A549 (cell line): ENCODE results near the gene MRAS. TPM values are rescaled to one million over a fixed set of nuclear protein-coding genes. Genes with fewer than 3 reads are reported as not detected.

ENCODE experiments used
- ATAC-seq, 2 experiments: fragments of 200-7000 bp in 1 of 2; fragments of >200 bp in 1 of 2; cut with Nextera tagmentation in 1 of 2; cut with Tn5 transposase in 1 of 2; 3 replicates each; pipeline versions ENCODE4 v1.8.0 to v1.9.1; 2018 to 2020; ENCODE audit warnings: mild to moderate bottlenecking in 1 of 2, moderate library complexity in 1 of 2
- CTCF ChIA-PET: fragments of 300-600 bp; sonication (Branson Sonifier 250); formaldehyde crosslinking; extraction: SDS; loops from one replicate; lab custom pipeline; 2021; ENCODE audit warnings: antibody characterized with exemption, inconsistent platforms; lab: Yijun Ruan, JAX
- POLR2A ChIA-PET: fragments of 350-600 bp; formaldehyde crosslinking; extraction: SDS; loops from one replicate; lab custom pipeline; 2021; ENCODE audit warnings: antibody characterized with exemption, inconsistent platforms; lab: Yijun Ruan, JAX
- DNase-seq, 2 experiments: peaks; one replicate each; pipeline versions ENCODE4 v3.0.0 to v3.0.0-alpha.2; 2011 to 2016; ENCODE audit warnings: low read depth in 1 of 2, low spot score in 1 of 2
- FAIRE-seq: peaks from 2 replicates; lab custom pipeline; 2011; peaks lifted over from hg19 to GRCh38; lab: Jason Lieb, UNC
- H3K27ac ChIP-seq, 2 experiments: fragments of >200 bp; sonication (Bioruptor Twin); formaldehyde crosslinking; 3 replicates each; pipeline ENCODE4 v1.5.1; 2016 to 2017
- H3K4me1 ChIP-seq: fragments of >200 bp; sonication (Bioruptor Twin); formaldehyde crosslinking; 3 replicates; pipeline ENCODE4 v1.6.1; 2016
- H3K4me2 ChIP-seq: fragments of >200 bp; sonication (Bioruptor Twin); formaldehyde crosslinking; 3 replicates; pipeline ENCODE4 v1.6.1; 2016
- H3K4me3 ChIP-seq: fragments of >200 bp; sonication (Bioruptor Twin); formaldehyde crosslinking; 3 replicates; pipeline ENCODE4 v1.5.1; 2016
- H3K9me3 ChIP-seq: fragments of >200 bp; sonication (Bioruptor Twin); formaldehyde crosslinking; 3 replicates; pipeline ENCODE4 v1.6.1; 2016
- BCL3 ChIP-seq: fragments of >200 bp; sonication (Bioruptor Twin); formaldehyde crosslinking; IDR thresholded peaks from 3 replicates; pipeline ENCODE4 v1.6.1; 2016
- BHLHE40 ChIP-seq: IDR thresholded peaks from 2 replicates; pipeline ENCODE4 v1.6.1; 2012; ENCODE audit warnings: low read depth, low read length, inconsistent platforms
- CBX2 ChIP-seq: fragments of 200-600 bp; sonication (generic); IDR thresholded peaks from 2 replicates; pipeline ENCODE4 v1.6.1; 2016; ENCODE audit warnings: low read depth, mild to moderate bottlenecking, borderline replicate concordance
- CBX8 ChIP-seq: fragments of 200-600 bp; sonication (generic); IDR thresholded peaks from 2 replicates; pipeline ENCODE4 v1.6.1; 2016
- CEBPB ChIP-seq, 2 experiments: fragments of >200 bp in 1 of 2; sonication (Bioruptor Twin) in 1 of 2; formaldehyde crosslinking in 1 of 2; IDR thresholded peaks; 2 replicates each; pipeline ENCODE4 v1.6.1; 2012 to 2016
- CHD4 ChIP-seq: fragments of 200-600 bp; sonication (generic); IDR thresholded peaks from 2 replicates; pipeline ENCODE4 v1.6.1; 2016; ENCODE audit warnings: antibody characterized with exemption, mild to moderate bottlenecking, borderline replicate concordance
- CTCF ChIP-seq: fragments of >200 bp; sonication (Bioruptor Twin); formaldehyde crosslinking; IDR thresholded peaks from 3 replicates; pipeline ENCODE4 v1.5.1; 2016
- E2F6 ChIP-seq: IDR thresholded peaks from 2 replicates; pipeline ENCODE4 v1.6.1; 2012; ENCODE audit warnings: low read depth, borderline replicate concordance
- EHF ChIP-seq: fragments of 250-450 bp; sonication (Bioruptor Pico); IDR thresholded peaks from 2 replicates; pipeline ENCODE4 v1.5.0; 2020; ENCODE audit warnings: mild to moderate bottlenecking
- ELK1 ChIP-seq: fragments of 150-350 bp; IDR thresholded peaks from 2 replicates; pipeline ENCODE4 v1.6.1; 2014; ENCODE audit warnings: low read depth, mild to moderate bottlenecking, low read length
- EP300 ChIP-seq, 2 experiments: fragments of >200 bp; sonication (Bioruptor Twin); formaldehyde crosslinking; IDR thresholded peaks; 2 replicates in 1 of 2; 3 replicates in 1 of 2; pipeline ENCODE4 v1.6.1; 2016 to 2017
- FOSB ChIP-seq: fragments of 250-450 bp; sonication (Bioruptor Pico); IDR thresholded peaks from 2 replicates; pipeline ENCODE4 v1.5.0; 2020; ENCODE audit warnings: mild to moderate bottlenecking, moderate library complexity
- FOSL2 ChIP-seq, 2 experiments: fragments of 450-650 bp in 1 of 2; fragments of >200 bp in 1 of 2; sonication (Bioruptor Twin) in 1 of 2; formaldehyde crosslinking; IDR thresholded peaks; 2 replicates each; pipeline versions ENCODE4 v1.5.0 to v1.6.1; 2016 to 2020; ENCODE audit warnings: mild to moderate bottlenecking in 1 of 2, moderate library complexity in 1 of 2
- FOXS1 ChIP-seq: fragments of 250-450 bp; sonication (Bioruptor Pico); IDR thresholded peaks from 2 replicates; pipeline ENCODE4 v1.5.0; 2020; ENCODE audit warnings: mild to moderate bottlenecking, moderate library complexity
- HES2 ChIP-seq: fragments of >200 bp; sonication (Bioruptor Twin); formaldehyde crosslinking; IDR thresholded peaks from 2 replicates; pipeline ENCODE4 v1.6.1; 2016
- HEYL ChIP-seq: fragments of 250-450 bp; sonication (Bioruptor Pico); IDR thresholded peaks from 2 replicates; pipeline ENCODE4 v1.8.0; 2021; ENCODE audit warnings: mild to moderate bottlenecking, moderate library complexity
- HMGXB4 ChIP-seq: fragments of 250-450 bp; sonication (Bioruptor Pico); IDR thresholded peaks from 2 replicates; pipeline ENCODE4 v1.5.0; 2021; ENCODE audit warnings: mild to moderate bottlenecking, moderate library complexity, borderline replicate concordance
- JUN ChIP-seq, 2 experiments: fragments of >200 bp; sonication (Bioruptor Twin); formaldehyde crosslinking; IDR thresholded peaks; 2 replicates in 1 of 2; 3 replicates in 1 of 2; pipeline ENCODE4 v1.6.1; 2016 to 2017
- KDM1A ChIP-seq: fragments of 200-600 bp; sonication (generic); IDR thresholded peaks from 2 replicates; pipeline ENCODE4 v1.6.1; 2016; ENCODE audit warnings: low read depth, mild to moderate bottlenecking
- MAFK ChIP-seq: fragments of 450-650 bp; IDR thresholded peaks from 2 replicates; pipeline ENCODE4 v1.6.1; 2014; ENCODE audit not compliant: partially characterized antibody
- MAZ ChIP-seq: fragments of 150-350 bp; IDR thresholded peaks from 2 replicates; pipeline ENCODE4 v1.6.1; 2014; ENCODE audit warnings: antibody characterized with exemption, low read depth, low read length, borderline replicate concordance
- NR3C1 ChIP-seq: fragments of >200 bp; sonication (Bioruptor Twin); formaldehyde crosslinking; IDR thresholded peaks from 3 replicates; pipeline ENCODE4 v1.6.1; 2017
- PHF8 ChIP-seq: fragments of 200-600 bp; sonication (generic); IDR thresholded peaks from 2 replicates; pipeline ENCODE4 v1.6.1; 2016; ENCODE audit warnings: low read depth, mild to moderate bottlenecking, antibody characterized with exemption, moderate library complexity, borderline replicate concordance
- RAD21 ChIP-seq, 2 experiments: fragments of >200 bp in 1 of 2; sonication (Bioruptor Twin) in 1 of 2; formaldehyde crosslinking in 1 of 2; IDR thresholded peaks in 1 of 2; conservative IDR thresholded peaks in 1 of 2; 2 replicates in 1 of 2; 3 replicates in 1 of 2; pipeline ENCODE4 v1.6.1; 2012 to 2018; ENCODE audit warnings: inconsistent platforms in 1 of 2
- RARB ChIP-seq: fragments of 250-450 bp; sonication (Bioruptor Pico); IDR thresholded peaks from 2 replicates; pipeline ENCODE4 v1.8.0; 2021; ENCODE audit warnings: mild to moderate bottlenecking, moderate library complexity
- REST ChIP-seq: fragments of 200-600 bp; sonication (generic); IDR thresholded peaks from 2 replicates; pipeline ENCODE4 v1.6.1; 2016; ENCODE audit warnings: antibody characterized with exemption, mild to moderate bottlenecking, moderate library complexity
- SMC3 ChIP-seq: fragments of >200 bp; sonication (Bioruptor Twin); formaldehyde crosslinking; IDR thresholded peaks from 3 replicates; pipeline ENCODE4 v1.6.1; 2018; ENCODE audit warnings: inconsistent platforms
- ZC3H11A ChIP-seq: fragments of 450-650 bp; IDR thresholded peaks from 2 replicates; pipeline ENCODE4 v1.6.1; 2014; ENCODE audit warnings: antibody characterized with exemption, mild to moderate bottlenecking
- ZFP36 ChIP-seq: fragments of 450-650 bp; IDR thresholded peaks from 2 replicates; pipeline ENCODE4 v1.6.1; 2014; ENCODE audit warnings: borderline replicate concordance; ENCODE audit not compliant: partially characterized antibody
- ZNF302 ChIP-seq: fragments of 250-450 bp; sonication (Bioruptor Pico); IDR thresholded peaks from 2 replicates; pipeline ENCODE4 v1.9.0; 2021; ENCODE audit warnings: inconsistent platforms, mild to moderate bottlenecking, moderate library complexity
- ZSCAN20 ChIP-seq: fragments of 250-450 bp; sonication (Bioruptor Pico); IDR thresholded peaks from 2 replicates; pipeline ENCODE4 v1.8.0; 2022; ENCODE audit warnings: mild to moderate bottlenecking, moderate library complexity
- WGBS: methylation state at CpG from one replicate; pipeline ENCODE4 v1.1.6; 2017; ENCODE audit errors: missing lambda C conversion rate; 5-methylcytosine and 5-hydroxymethylcytosine counted together
- polyA plus RNA-seq, 4 experiments: library from polyadenylated mRNA; depleted of rRNA in 3 of 4; stranded (reverse); fragments of >200 nt; fragmentation: RNase III in 1 of 4; extraction: RNeasy Plus Mini Kit Qiagen cat#74134 plus additional on column Dnase treatment in 1 of 4; gene quantifications; 2 replicates in 3 of 4; 3 replicates in 1 of 4; pipeline ENCODE4 v1.2.3, GENCODE V29; 2011 to 2017

The MRAS gene
- polyA plus RNA-seq, 2 of the 4 experiments (the other 2 are of a cell fraction): 11.2 to 15.0 TPM

GRCh38 chr3:138417559-138417982 lies 69.2 kb downstream of the MRAS start:
- Histone ChIP-seq H3K9me3 (no peaks in the 10 kb centered on the region), H3K4me2 (no peak overlapping the region), H3K4me1 (no peaks in the 10 kb centered on the region), H3K4me3 (no peak overlapping the region), H3K27ac (no peak overlapping the region)
- ChIA-PET CTCF (interaction anchor here (0.6 to 11.3 kb wide), 49 partner anchors 8 to 562 kb away, joined by 3 to 65 read pairs (median 4); no protein-coding TSS in a partner anchor), POLR2A (interaction anchor here (0.5 to 1.0 kb wide), 3 partner anchors 17 to 506 kb away, joined by 4 read pairs; partner anchors contain the start of gene ESYT3)
- peak; percentile 97 to 99 for ATAC-seq
- no peak for FAIRE-seq
- 18% methylated on average over 6 of the region's 7 CpGs for WGBS
- peak; percentile 70 to 79 for DNase-seq
- TF ChIP-seq KDM1A (no peak), ELK1 (no peak), CEBPB (IDR thresholded peaks at IDR 0.05) (no peak), CHD4 (no peak), NR3C1 (no peak), ZNF302 (CRISPR knock-in tag) (no peak), CBX8 (no peak), HES2 (no peak), REST (no peak), RAD21 (conservative IDR thresholded peaks at IDR 0.05 in 1 of 2, IDR thresholded peaks at IDR 0.05 in 1 of 2) (peak; percentile 77 to 80), BCL3 (no peak), JUN (IDR thresholded peaks at IDR 0.05) (no peak), ZC3H11A (no peak), ZSCAN20 (CRISPR knock-in tag) (no peak), HMGXB4 (CRISPR knock-in tag) (no peak), PHF8 (no peak), CBX2 (no peak), FOSB (CRISPR knock-in tag) (no peak), ZFP36 (no peak), RARB (CRISPR knock-in tag) (no peak), SMC3 (peak; percentile 74), MAFK (peak; percentile 77), E2F6 (no peak), FOXS1 (no peak), EHF (CRISPR knock-in tag) (no peak), EP300 (IDR thresholded peaks at IDR 0.05) (no peak), MAZ (no peak), HEYL (CRISPR knock-in tag) (no peak), CTCF (peak; percentile 73), FOSL2 (IDR thresholded peaks at IDR 0.05) (no peak), FOSL2 (CRISPR knock-in tag; IDR thresholded peaks at IDR 0.05) (no peak), BHLHE40 (no peak)
